Measurements from ENCODE around the gene LYRM9.
A peak's percentile ranks its signal among the peaks of the same experiment; 100 is the strongest.

LYRM9 gene

GRCh38 chr17:27882162-27882840 is 10.9 kb downstream of the LYRM9 start:
- TF ChIP-seq EZH2phosphoT487 (conservative IDR thresholded peaks at IDR 0.05; ENCODE audit: low read length) = no peak
- TF ChIP-seq, protein P1, sequence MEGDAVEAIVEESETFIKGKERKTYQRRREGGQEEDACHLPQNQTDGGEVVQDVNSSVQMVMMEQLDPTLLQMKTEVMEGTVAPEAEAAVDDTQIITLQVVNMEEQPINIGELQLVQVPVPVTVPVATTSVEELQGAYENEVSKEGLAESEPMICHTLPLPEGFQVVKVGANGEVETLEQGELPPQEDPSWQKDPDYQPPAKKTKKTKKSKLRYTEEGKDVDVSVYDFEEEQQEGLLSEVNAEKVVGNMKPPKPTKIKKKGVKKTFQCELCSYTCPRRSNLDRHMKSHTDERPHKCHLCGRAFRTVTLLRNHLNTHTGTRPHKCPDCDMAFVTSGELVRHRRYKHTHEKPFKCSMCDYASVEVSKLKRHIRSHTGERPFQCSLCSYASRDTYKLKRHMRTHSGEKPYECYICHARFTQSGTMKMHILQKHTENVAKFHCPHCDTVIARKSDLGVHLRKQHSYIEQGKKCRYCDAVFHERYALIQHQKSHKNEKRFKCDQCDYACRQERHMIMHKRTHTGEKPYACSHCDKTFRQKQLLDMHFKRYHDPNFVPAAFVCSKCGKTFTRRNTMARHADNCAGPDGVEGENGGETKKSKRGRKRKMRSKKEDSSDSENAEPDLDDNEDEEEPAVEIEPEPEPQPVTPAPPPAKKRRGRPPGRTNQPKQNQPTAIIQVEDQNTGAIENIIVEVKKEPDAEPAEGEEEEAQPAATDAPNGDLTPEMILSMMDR (IDR thresholded peaks at IDR 0.05; ENCODE audit: insufficient read depth, low read length, poor library complexity, severe bottlenecking) = no peak
- Histone ChIP-seq H3K4me3 (ENCODE audit: insufficient read depth, low read length, poor library complexity, severe bottlenecking) (no peak overlapping the region), H3K36me3 (ENCODE audit: low read length) (no peaks in the 10 kb centered on the region), H3K9me3 (ENCODE audit: insufficient read depth, low read length) (no peaks in the 10 kb centered on the region), H3K9ac (ENCODE audit: low read length) (no peak overlapping the region), H3F3A (ENCODE audit: insufficient read depth) (no peaks in the 10 kb centered on the region), H3K27ac (ENCODE audit: low read depth, low read length) (no peak overlapping the region), H3K4me2 (ENCODE audit: low read depth, low read length, poor library complexity, severe bottlenecking) (no peak overlapping the region), H3K79me2 (ENCODE audit: insufficient read depth, low read length) (no peaks in the 10 kb centered on the region), H3K27me3 (ENCODE audit: low read length) (no peaks in the 10 kb centered on the region), H4K20me1 (ENCODE audit: low read depth, low read length) (no peaks in the 10 kb centered on the region), H3K9me2 (replicated peaks; ENCODE audit: insufficient read depth, low read length) (no peaks in the 10 kb centered on the region), H2AFZ (ENCODE audit: low read depth, low read length, severe bottlenecking) (no peak overlapping the region)

GRCh38 chr17:27879987-27880608 is 13.1 kb downstream of the LYRM9 start:
- no peak overlapping the region for H3K4me2 ChIP-seq (ENCODE audit: low read depth, low read length, poor library complexity, severe bottlenecking)
- TF ChIP-seq, protein P1 (IDR thresholded peaks at IDR 0.05; ENCODE audit: insufficient read depth, low read length, poor library complexity, severe bottlenecking) = peak; percentile 58
- no peak for TF ChIP-seq EZH2phosphoT487 (conservative IDR thresholded peaks at IDR 0.05; ENCODE audit: low read length)
- H3K9me3 ChIP-seq (ENCODE audit: insufficient read depth, low read length) = no peaks in the 10 kb centered on the region
- H3K36me3 ChIP-seq (ENCODE audit: low read length) = no peaks in the 10 kb centered on the region
- H3K4me3 ChIP-seq (ENCODE audit: insufficient read depth, low read length, poor library complexity, severe bottlenecking) = no peak overlapping the region
- no peak overlapping the region for H2AFZ ChIP-seq (ENCODE audit: low read depth, low read length, severe bottlenecking)
- no peaks in the 10 kb centered on the region for H3K79me2 ChIP-seq (ENCODE audit: insufficient read depth, low read length)
- H4K20me1 ChIP-seq (ENCODE audit: low read depth, low read length) = no peaks in the 10 kb centered on the region
- H3K9ac ChIP-seq (ENCODE audit: low read length) = no peak overlapping the region
- H3F3A ChIP-seq (ENCODE audit: insufficient read depth) = no peaks in the 10 kb centered on the region
- no peak overlapping the region for H3K27ac ChIP-seq (ENCODE audit: low read depth, low read length)
- no peaks in the 10 kb centered on the region for H3K9me2 ChIP-seq (replicated peaks; ENCODE audit: insufficient read depth, low read length)
- H3K27me3 ChIP-seq (ENCODE audit: low read length) = no peaks in the 10 kb centered on the region

- Histone ChIP-seq H3K27ac (ENCODE audit: low read depth, low read length) (no peak overlapping the region), H3K27me3 (ENCODE audit: low read length) (no peaks in the 10 kb centered on the region), H3K4me2 (ENCODE audit: low read depth, low read length, poor library complexity, severe bottlenecking) (no peak overlapping the region), H3K9ac (ENCODE audit: low read length) (no peak overlapping the region), H3K9me3 (ENCODE audit: insufficient read depth, low read length) (no peaks in the 10 kb centered on the region), H4K20me1 (ENCODE audit: low read depth, low read length) (no peaks in the 10 kb centered on the region), H3K9me2 (replicated peaks; ENCODE audit: insufficient read depth, low read length) (no peaks in the 10 kb centered on the region), H3F3A (ENCODE audit: insufficient read depth) (no peaks in the 10 kb centered on the region), H2AFZ (ENCODE audit: low read depth, low read length, severe bottlenecking) (no peak overlapping the region), H3K36me3 (ENCODE audit: low read length) (no peaks in the 10 kb centered on the region), H3K4me3 (ENCODE audit: insufficient read depth, low read length, poor library complexity, severe bottlenecking) (no peak overlapping the region), H3K79me2 (ENCODE audit: insufficient read depth, low read length) (no peaks in the 10 kb centered on the region)
- TF ChIP-seq, protein P1 (IDR thresholded peaks at IDR 0.05; ENCODE audit: insufficient read depth, low read length, poor library complexity, severe bottlenecking) = no peak
- TF ChIP-seq EZH2phosphoT487 (conservative IDR thresholded peaks at IDR 0.05; ENCODE audit: low read length) = no peak
Measured at GRCh38 chr17:27878776-27879562, 14.2 kb downstream of the LYRM9 start.
